Epithelial cell of esophagus (primary cell): Measurements from ENCODE around the gene DNAH7.

Experiments
- DNase-seq: peaks from one replicate; pipeline ENCODE4 v3.0.0; 2010; ENCODE audit warnings: low read depth
- H3K4me3 ChIP-seq: 2 replicates; pipeline ENCODE4 v1.5.1; 2011; ENCODE audit warnings: mild to moderate bottlenecking, low read length, control low read depth
- TF ChIP-seq, protein P1 (sequence below): IDR thresholded peaks from 2 replicates; pipeline ENCODE4 v1.5.1; 2011; ENCODE audit warnings: low read depth, mild to moderate bottlenecking, low read length, control low read depth, inconsistent platforms; ENCODE audit not compliant: insufficient read depth; ENCODE audit errors: missing control alignments

Gene DNAH7

DNA sequence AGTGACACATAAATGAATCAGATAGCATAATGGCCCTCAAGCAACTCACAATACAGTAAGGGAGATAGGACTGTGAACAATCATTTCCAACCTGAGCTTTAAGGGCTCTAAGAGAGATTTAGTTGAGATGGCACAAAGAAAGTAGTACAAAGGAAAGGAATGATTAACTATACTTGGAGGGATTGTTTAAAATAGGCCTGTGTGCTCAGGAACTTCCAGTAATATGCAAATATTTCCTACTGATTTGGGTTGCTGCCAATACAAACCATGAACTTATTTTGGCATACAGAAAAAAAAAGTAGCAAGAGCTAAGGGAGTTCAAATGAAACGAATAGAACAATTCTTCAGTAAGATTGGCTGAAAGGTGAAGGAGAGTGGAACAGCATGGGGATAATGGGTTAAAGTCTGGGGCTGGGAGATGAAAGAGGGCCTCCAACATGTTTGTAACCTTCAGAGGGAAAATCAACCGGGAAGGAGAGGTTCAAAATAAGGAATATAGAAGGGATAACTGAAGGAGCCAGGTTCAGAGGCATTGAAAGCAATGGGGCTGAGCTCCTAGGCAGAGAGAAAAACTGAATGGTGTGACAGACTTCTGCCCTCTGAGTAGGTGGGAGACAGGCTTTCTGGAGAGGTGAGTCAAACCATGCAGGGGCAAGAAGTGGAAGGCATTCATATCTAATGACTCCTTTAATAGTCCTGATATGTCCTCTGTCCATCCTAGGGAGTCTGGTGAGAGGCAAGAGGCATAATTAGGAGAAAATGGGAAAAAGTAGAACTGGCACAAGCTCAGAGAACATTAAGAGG, 83.5 kb downstream of the DNAH7 start:
- TF ChIP-seq, protein P1, sequence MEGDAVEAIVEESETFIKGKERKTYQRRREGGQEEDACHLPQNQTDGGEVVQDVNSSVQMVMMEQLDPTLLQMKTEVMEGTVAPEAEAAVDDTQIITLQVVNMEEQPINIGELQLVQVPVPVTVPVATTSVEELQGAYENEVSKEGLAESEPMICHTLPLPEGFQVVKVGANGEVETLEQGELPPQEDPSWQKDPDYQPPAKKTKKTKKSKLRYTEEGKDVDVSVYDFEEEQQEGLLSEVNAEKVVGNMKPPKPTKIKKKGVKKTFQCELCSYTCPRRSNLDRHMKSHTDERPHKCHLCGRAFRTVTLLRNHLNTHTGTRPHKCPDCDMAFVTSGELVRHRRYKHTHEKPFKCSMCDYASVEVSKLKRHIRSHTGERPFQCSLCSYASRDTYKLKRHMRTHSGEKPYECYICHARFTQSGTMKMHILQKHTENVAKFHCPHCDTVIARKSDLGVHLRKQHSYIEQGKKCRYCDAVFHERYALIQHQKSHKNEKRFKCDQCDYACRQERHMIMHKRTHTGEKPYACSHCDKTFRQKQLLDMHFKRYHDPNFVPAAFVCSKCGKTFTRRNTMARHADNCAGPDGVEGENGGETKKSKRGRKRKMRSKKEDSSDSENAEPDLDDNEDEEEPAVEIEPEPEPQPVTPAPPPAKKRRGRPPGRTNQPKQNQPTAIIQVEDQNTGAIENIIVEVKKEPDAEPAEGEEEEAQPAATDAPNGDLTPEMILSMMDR: no peak
- no peak overlapping the region for H3K4me3 ChIP-seq
- DNase-seq: no peak

DNA sequence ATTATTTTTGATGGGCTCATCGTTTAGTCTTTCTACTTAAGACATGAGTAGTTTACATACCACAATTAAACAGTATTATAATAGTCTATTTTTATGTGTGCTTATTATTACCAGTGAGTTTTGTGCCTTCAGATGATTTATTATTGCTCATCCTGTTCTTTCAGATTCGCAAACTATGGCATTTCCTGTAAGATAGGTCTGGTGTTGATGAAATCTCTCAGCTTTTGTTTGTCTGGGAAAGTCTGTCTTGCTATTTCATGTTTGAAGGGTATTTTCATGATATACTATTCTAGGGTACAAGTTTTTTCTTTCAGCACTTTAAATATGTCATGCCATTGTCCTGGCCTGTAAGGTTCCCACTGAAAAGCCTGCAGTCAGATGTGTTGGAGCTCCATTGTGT, 101.3 kb downstream of the DNAH7 start:
- peak; percentile 72 for DNase-seq
- no peak overlapping the region for H3K4me3 ChIP-seq
- TF ChIP-seq, protein P1: no peak

DNA sequence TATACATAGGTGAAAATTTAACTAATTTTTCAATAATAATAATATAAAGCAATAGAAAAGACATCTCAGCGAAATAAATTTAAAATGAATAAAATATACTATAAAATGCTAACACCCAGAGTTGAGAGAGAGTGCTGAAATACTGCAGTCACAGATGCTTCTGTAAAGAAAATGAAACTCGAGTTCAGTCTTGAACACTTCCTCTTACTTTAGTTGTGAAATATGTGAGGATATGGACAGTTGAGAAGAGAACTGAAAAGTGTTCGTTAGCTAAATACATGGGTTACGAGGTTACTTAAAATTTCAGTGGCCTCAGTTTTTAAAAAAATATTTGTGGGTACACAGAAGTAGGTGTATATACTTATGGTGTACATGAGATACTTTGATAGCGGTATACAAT, 106.8 kb downstream of the DNAH7 start:
- TF ChIP-seq, protein P1: no peak
- no peak overlapping the region for H3K4me3 ChIP-seq
- DNase-seq: no peak

DNA sequence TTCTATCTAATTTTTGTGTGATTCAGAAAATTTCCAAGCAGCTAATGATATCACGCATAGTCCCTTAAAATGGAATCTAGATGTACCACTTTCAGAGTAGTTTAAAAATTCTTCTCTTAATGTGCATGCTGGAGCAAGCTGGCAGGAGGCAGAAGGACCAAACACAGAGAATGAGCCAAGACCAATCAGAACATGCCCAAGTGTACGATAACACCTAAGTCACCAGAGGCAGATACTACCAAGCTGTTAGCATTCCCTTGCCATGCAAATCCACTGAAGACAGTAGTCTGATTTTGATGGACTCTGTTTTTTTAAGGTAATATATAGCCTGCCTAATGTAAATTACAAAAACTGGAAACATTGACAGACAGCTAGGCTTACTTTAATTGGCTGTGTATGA, 109.3 kb downstream of the DNAH7 start:
- TF ChIP-seq, protein P1: no peak
- H3K4me3 ChIP-seq: no peak overlapping the region
- DNase-seq: peak; percentile 46

DNA sequence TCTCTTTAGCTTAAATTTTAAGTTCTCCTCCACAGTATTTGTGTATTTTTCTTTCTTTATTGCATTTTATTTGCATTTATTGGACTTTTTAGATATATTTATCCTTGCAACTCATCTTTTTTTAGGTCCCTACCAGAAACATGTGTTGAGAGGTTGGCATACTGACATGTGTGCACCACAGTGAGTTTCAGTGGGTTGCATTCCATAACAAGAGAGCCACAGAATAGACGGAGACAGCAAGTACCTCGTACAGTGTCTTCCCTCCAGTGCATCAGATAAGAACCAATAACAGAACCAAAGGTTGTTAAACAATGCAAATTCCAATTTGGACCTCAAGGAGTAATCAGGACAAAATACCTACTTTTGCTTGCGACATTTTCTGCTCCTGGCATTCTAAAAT, 111.9 kb downstream of the DNAH7 start:
- no peak for DNase-seq
- TF ChIP-seq, protein P1: no peak
- H3K4me3 ChIP-seq: no peak overlapping the region

DNA sequence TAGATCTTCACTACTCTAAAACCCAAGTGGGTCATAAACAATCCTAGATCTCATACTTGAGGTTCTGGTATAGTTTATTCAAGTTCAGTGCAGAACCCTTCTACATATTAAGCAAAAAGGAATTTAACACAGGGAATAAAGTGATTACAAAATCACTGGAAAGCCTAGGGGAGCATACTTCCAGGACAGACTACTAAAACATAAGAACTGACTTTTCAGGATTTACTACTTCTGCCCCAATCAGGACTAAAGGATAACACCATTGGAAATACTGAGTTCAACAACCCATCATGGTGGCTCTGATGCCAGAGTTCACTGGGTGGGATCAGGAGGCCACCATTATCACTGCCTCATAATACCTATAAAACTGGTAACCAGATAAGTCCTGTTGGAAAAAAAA, 123.6 kb downstream of the DNAH7 start:
- peak; percentile 55 for DNase-seq

More for the DNA sequence above, 123.6 kb downstream of the DNAH7 start:
- TF ChIP-seq, protein P1: no peak
- H3K4me3 ChIP-seq: no peak overlapping the region
